SJCRH30 (cell line): ENCODE results near the gene RSPO3. TPM values are rescaled to one million over a fixed set of nuclear protein-coding genes. Genes with fewer than 3 reads are reported as not detected.
"Not testable (repeated sequence)": the region's sequence is repeated elsewhere in the genome, so short reads cannot be mapped to it uniquely, and the experiment has no call there.

ENCODE experiments used
- DNase-seq, 2 experiments: peaks; one replicate each; pipeline ENCODE4 v3.0.0-alpha.2; 2015 to 2020
- H3K27ac ChIP-seq: fragments of 250-450 bp; sonication (Bioruptor Pico); 2 replicates; pipeline ENCODE4 v1.5.1; 2020; ENCODE audit warnings: mild to moderate bottlenecking, moderate library complexity
- H3K27me3 ChIP-seq: fragments of 250-450 bp; sonication (Bioruptor Pico); 2 replicates; pipeline ENCODE4 v1.5.1; 2020; ENCODE audit warnings: mild to moderate bottlenecking, moderate library complexity
- H3K36me3 ChIP-seq: fragments of 250-450 bp; sonication (Bioruptor Pico); 2 replicates; pipeline ENCODE4 v1.5.1; 2020; ENCODE audit warnings: mild to moderate bottlenecking, moderate library complexity
- H3K4me1 ChIP-seq: fragments of 250-450 bp; sonication (Bioruptor Pico); 2 replicates; pipeline ENCODE4 v1.5.1; 2020; ENCODE audit warnings: mild to moderate bottlenecking, moderate library complexity
- H3K4me3 ChIP-seq: fragments of 250-450 bp; sonication (Bioruptor Pico); 2 replicates; pipeline ENCODE4 v1.5.1; 2020; ENCODE audit warnings: mild to moderate bottlenecking, moderate library complexity
- H3K9me3 ChIP-seq: fragments of 250-450 bp; sonication (Bioruptor Pico); replicated peaks from 2 replicates; pipeline ENCODE4 v1.5.1; 2020; ENCODE audit warnings: mild to moderate bottlenecking, moderate library complexity
- total RNA-seq: library from RNA; depleted of rRNA; stranded (reverse); fragments of >200 nt; shearing (Covaris generic); gene quantifications from 2 replicates; pipeline ENCODE4 v1.2.3, GENCODE V29; 2014; rRNA removed

Gene RSPO3
- total RNA-seq, 1 experiment from 2014 or later = not detected

- no peaks in the 10 kb centered on the region for H3K27me3 ChIP-seq
- H3K9me3 ChIP-seq = no peaks in the 10 kb centered on the region
- DNase-seq = no peak
- H3K4me1 ChIP-seq = no peaks in the 10 kb centered on the region
- H3K27ac ChIP-seq = no peak overlapping the region
- H3K36me3 ChIP-seq = no peaks in the 10 kb centered on the region
- H3K4me3 ChIP-seq = no peak overlapping the region
Measured at GRCh38 chr6:127216810-127217789, 98.6 kb downstream of the RSPO3 start.

GRCh38 chr6:127219869-127220268, 101.4 kb downstream of the RSPO3 start:
- Histone ChIP-seq H3K27ac (no peak overlapping the region), H3K9me3 (no peaks in the 10 kb centered on the region), H3K27me3 (no peaks in the 10 kb centered on the region), H3K36me3 (no peaks in the 10 kb centered on the region), H3K4me1 (no peaks in the 10 kb centered on the region), H3K4me3 (no peak overlapping the region)
- DNase-seq = no peak

- H3K36me3 ChIP-seq = no peaks in the 10 kb centered on the region
- no peak overlapping the region for H3K27ac ChIP-seq
- H3K4me1 ChIP-seq = no peaks in the 10 kb centered on the region
- no peak for DNase-seq
- H3K27me3 ChIP-seq = no peaks in the 10 kb centered on the region
- H3K9me3 ChIP-seq = no peaks in the 10 kb centered on the region
- H3K4me3 ChIP-seq = no peak overlapping the region
Measured at GRCh38 chr6:127221201-127221600, 102.7 kb downstream of the RSPO3 start.

- no peak overlapping the region for H3K27ac ChIP-seq
- H3K4me3 ChIP-seq = no peak overlapping the region
- no peaks in the 10 kb centered on the region for H3K27me3 ChIP-seq
- no peaks in the 10 kb centered on the region for H3K36me3 ChIP-seq
- no peaks in the 10 kb centered on the region for H3K9me3 ChIP-seq
- no peaks in the 10 kb centered on the region for H3K4me1 ChIP-seq
- DNase-seq = no peak
Measured at GRCh38 chr6:127222418-127222817, 103.9 kb downstream of the RSPO3 start.

- H3K36me3 ChIP-seq = no peaks in the 10 kb centered on the region
- no peak overlapping the region for H3K27ac ChIP-seq
- no peaks in the 10 kb centered on the region for H3K27me3 ChIP-seq
- H3K4me3 ChIP-seq = no peak overlapping the region
- H3K9me3 ChIP-seq = no peaks in the 10 kb centered on the region
- DNase-seq = no peak
- no peaks in the 10 kb centered on the region for H3K4me1 ChIP-seq
Measured at GRCh38 chr6:127225497-127225896, 107.0 kb downstream of the RSPO3 start.

- DNase-seq, H3K4me3 ChIP-seq, H3K9me3 ChIP-seq, H3K27ac ChIP-seq, H3K4me1 ChIP-seq, H3K27me3 ChIP-seq, H3K36me3 ChIP-seq: not testable (repeated sequence)
Measured at GRCh38 chr6:127233819-127234218, 115.3 kb downstream of the RSPO3 start.

- Histone ChIP-seq H3K4me3 (no peak overlapping the region), H3K36me3 (no peaks in the 10 kb centered on the region), H3K9me3 (no peaks in the 10 kb centered on the region), H3K27me3 (no peaks in the 10 kb centered on the region; the same call in 1 of the 2 replicates), H3K4me1 (no peaks in the 10 kb centered on the region), H3K27ac (no peak overlapping the region)
- no peak for DNase-seq
Measured at GRCh38 chr6:127243501-127243900, 125.0 kb downstream of the RSPO3 start.

Other genes starting within 250 kb of the RSPO3 start
- 25.2 and 29.8 TPM in 2 replicates for gene RNF146, start 148.2 kb downstream of the RSPO3 start, total RNA-seq
- gene ECHDC1, start 224.9 kb downstream of the RSPO3 start, total RNA-seq = 70.2 and 77.2 TPM in 2 replicates